GM12801 (cell line): ENCODE data around the gene NECTIN4.

Experiments
- TF ChIP-seq, protein P1 (sequence below): IDR thresholded peaks from one replicate; pipeline ENCODE4 v1.5.1; 2011; ENCODE audit warnings: control low read depth; ENCODE audit not compliant: insufficient read length; ENCODE audit errors: extremely low read depth

NECTIN4 gene

GRCh38 chr1:161092621-161093028 lies 3.3 kb upstream of the NECTIN4 start:
- TF ChIP-seq, protein P1, sequence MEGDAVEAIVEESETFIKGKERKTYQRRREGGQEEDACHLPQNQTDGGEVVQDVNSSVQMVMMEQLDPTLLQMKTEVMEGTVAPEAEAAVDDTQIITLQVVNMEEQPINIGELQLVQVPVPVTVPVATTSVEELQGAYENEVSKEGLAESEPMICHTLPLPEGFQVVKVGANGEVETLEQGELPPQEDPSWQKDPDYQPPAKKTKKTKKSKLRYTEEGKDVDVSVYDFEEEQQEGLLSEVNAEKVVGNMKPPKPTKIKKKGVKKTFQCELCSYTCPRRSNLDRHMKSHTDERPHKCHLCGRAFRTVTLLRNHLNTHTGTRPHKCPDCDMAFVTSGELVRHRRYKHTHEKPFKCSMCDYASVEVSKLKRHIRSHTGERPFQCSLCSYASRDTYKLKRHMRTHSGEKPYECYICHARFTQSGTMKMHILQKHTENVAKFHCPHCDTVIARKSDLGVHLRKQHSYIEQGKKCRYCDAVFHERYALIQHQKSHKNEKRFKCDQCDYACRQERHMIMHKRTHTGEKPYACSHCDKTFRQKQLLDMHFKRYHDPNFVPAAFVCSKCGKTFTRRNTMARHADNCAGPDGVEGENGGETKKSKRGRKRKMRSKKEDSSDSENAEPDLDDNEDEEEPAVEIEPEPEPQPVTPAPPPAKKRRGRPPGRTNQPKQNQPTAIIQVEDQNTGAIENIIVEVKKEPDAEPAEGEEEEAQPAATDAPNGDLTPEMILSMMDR, result no peak

DNA sequence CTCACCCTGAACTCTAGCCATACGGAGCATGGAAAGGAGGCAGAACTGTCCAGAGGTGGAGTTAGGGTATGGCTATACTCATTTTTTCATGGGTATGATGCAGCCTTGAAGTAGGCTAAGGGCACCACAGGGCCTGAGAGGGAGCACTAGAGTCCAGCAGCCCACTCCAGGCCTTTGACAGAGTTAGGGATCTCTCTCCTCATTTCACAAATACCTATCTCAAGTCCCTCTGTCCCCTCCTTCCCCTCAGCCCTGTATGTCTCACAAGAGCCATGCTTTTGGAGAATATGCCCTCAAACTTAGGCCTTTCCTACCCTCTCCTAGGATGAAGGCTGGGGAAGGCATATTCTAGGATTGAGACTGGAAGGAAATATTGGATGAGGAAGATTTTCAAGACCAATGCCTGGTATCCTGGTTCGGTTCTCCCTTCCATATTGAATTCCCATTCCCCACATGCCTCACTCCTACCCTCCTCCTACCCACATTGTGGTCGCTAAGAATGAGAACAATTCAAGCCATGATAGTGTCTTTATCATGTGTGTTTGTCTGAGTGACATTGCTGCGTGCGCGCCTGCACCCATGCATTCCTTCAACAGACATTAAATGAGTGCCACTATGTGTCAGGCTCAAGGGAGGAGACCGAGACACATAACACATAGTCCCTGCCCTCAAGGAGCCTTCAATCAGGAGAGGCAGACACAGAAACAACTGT lies 2.6 kb upstream of the NECTIN4 start:
- TF ChIP-seq, protein P1, result no peak

GRCh38 chr1:161091093-161091492 lies 1.7 kb upstream of the NECTIN4 start:
- TF ChIP-seq, protein P1, result no peak

DNA sequence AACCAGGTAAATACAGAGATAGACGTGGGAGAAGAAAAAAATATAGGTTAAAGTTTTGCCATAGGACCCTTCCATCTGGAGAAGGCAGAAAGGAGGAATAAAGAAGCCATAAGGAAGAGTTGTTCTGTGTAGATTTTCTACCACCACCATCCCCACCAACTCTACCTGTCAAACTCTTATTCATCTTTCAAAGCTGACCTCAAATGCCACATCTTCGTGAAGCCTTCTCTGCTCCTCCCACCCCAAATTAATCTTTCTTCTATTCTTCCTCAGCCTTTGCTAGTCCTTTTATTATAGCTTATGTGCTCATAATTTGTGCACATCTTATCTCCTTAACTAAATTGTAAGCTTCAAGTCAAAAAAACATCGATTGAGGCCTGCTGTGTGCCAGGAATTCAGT lies 1.3 kb upstream of the NECTIN4 start:
- TF ChIP-seq, protein P1, result no peak

GRCh38 chr1:161089938-161090337 lies 580 bp upstream of the NECTIN4 start:
- TF ChIP-seq, protein P1, result no peak

- TF ChIP-seq, protein P1, result no peak
These were observed 709 bp downstream of the NECTIN4 start for GRCh38 chr1:161088587-161089110.

GRCh38 chr1:161086457-161086856 lies 2.9 kb downstream of the NECTIN4 start:
- TF ChIP-seq, protein P1, result no peak
